Measurements from ENCODE around the gene TYSND1.
"Not testable (repeated sequence)": the region's sequence is repeated elsewhere in the genome, so short reads cannot be mapped to it uniquely, and the experiment has no call there.

TYSND1 gene

DNA sequence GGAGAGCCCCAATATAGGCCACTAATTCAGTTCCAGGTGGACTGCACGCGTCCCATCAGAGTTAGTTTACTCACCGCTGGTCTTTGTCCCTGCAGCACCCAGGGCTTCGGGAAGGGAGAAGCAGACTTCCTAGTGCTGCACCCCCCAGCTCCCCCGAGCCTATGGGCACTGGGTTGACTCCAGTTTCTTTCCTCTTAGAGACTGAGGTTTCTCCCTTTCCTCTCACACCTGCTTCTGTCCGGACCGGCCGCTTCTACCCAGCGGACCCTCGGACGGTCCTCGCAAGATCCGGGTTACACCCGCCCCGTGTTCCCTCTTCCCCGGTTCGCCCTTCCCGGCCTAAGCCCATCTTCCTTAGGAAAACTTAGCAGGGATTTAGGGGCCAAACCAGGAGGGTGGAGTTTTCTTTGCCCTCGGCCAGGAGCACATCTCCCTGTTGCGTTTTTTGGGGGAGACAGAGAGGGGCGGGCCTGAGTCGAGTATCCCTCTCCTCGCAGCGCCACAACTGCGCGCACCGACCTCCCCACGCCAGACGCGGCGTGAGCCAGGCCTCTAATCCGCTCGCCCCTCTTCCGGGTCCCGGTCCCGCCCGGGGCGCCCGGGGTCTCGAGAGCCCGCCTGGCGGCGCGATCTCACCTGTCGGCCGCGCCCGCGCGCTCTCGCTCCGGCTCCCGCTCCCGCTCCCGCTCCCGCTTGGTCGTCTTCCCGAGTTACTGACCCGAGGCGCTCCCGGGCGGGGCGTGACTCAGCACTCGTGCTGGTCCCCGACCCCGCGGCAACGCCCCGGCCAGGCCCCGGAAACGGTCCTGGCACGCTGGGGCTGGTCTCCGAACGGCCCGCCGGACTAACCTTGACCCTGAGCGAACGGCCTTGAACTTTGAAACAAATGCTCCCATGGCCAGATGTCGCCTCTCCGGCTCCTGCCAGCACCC, 14.1 kb downstream of the TYSND1 start, which contains the start of gene AIFM2:
Gene AIFM2 (minus strand): TSS at position 728 of the 932 bp plus-strand sequence. CDS start 8,741 bp downstream, outside the sequence.
- peak; percentile 4 for DNase-seq

DNA sequence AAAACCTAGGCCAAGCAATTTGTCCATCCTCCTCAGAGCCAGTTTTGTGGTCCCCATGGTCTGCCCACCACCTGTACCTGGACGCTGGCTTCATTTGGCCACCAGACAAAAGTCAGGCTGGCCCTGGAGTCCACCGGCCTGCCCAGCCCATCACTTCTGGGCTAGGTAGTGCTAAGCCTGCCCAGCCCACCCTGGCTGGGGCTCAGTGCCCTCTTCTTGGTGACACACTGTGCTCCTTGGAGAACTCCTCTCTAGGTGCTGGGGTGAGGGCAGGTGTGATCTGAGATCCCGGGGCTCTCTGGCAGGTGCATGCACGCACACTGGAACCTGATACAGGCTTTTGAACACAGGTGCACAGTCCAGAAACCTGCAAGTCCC, 15.0 kb downstream of the TYSND1 start:
- DNase-seq, result no peak

DNA sequence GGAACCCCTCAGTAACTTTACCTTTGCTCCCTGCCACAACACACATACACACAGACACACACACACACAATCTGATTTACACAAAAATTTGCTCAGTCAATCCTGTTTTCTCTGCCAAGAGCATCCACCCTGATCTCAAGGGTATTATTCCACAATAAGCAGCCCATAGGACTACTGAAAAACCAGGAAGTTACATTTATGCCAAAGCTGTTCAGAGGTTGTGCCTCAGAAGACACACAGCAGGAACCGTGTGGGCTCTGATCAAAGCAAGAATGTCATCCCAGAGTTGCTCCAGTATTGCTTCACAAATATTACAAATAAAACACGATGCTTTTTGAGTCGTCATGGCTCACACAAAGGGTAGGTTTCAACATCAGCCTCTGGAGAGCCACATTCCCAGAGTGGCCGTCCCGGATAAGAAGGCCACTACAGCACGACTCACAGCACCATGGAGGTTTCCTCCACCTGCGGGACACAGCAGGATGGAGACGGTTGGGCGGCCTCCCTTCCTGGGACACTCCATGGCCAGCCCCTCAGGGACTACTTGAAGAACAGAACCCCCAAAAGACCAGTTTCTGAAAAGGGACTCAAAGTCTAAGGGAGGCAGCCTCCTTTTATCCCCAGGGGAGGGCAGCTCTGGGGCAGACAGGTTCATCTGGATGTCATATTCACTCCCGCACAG, 15.5 kb downstream of the TYSND1 start:
- no peak for DNase-seq

DNA sequence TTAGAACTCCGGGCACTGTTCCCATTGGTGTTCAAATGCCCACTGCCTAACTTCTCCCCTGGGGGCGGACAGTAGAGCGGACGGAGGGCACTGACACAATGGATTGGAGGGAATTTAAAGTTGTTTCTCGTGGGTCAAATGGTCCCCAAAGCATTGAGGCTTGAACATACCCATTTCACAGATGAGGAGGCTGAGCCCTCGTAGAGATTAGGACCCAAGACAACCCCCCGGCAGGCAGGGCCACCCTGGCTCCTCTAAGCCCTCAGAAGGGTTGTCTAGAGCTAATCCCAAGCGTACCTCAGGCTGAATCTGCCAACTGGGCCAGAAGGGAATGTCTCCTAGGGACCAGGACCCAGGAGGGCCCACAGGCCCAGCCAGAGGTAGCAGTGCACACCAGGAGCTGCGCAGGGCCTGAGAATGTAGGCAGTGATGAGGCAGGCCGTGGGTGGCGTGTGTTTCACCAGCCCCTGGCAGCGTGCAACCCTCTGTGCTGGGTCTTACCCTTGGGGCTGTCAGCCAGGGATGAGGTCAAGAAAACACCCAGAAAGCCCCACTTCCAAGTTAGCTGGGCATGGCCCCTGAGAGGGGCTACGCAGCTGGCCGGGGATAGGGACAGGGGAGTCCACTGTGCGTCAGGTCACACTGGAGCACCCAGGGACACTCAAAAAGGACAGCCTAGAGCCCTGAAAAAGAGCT, 19.7 kb downstream of the TYSND1 start:
- no peak for DNase-seq

DNA sequence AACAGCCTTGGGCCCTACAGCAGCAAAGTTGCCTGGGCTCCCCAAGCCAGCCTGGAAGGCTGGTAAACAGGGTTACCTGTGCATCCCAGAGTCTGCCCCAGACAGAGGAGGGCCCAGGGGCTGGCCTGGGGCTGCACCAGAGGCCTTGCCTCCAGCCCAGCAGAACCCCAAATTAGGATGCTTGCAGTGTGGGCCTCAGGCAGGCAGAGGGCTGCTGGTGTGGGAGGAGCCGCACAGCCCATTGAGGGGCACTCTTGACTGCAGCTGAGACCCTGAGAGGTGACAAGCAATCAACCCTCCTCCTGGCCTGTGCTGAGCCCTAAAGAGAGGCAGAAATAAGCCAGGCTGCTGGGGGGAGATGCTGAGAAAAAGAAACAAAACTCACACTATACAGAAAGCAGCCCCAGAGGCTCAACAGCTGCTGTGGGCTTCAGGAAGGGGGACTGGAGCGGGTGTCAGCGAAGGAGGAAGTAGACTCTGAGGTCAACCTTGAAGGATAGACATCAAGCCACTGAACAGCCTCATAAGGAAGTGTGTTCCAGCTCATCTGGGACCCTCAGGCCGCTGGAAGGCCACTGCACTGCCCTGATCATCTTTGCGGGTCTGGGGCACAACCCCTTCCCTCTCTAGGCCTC, 20.5 kb downstream of the TYSND1 start:
- no peak for DNase-seq

DNA sequence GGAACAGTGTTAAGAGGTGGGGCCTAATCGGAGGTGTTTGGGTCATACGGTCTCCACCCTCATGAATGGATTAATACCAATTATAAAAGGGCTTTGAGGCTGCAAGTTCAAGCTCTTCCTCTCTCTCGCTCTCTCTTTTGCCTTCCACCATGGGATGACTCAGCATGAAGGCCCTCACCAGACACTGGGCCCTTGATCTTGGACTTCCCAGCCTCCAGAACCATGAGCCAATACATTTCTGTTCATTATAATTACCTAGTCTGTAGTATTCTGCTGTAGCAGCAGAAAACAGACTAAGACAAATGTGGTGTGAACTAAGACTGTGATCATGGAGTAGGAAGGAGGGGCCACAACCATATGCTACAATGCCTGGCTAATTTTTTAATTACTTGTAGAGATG, 21.6 kb downstream of the TYSND1 start:
- DNase-seq, result no peak

DNA sequence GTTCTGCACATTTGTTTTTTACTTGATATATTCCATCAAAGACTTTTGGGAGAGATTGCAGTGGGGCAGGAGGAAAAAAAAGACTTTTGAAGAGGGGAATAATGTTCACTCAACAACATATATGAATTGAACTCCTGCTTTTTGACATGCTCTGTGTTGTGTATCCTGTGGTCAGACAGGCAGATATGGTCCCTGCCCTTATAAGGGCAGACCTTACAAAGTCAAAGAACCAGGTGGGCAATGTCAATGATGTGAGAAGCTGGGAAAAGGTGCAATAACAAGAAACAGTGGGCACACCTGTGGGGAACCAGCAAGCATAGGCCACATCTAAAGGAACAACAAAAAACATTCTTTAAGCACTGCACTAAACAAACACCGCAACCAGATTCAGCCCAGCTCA, 22.1 kb downstream of the TYSND1 start:
- no peak for DNase-seq

DNA sequence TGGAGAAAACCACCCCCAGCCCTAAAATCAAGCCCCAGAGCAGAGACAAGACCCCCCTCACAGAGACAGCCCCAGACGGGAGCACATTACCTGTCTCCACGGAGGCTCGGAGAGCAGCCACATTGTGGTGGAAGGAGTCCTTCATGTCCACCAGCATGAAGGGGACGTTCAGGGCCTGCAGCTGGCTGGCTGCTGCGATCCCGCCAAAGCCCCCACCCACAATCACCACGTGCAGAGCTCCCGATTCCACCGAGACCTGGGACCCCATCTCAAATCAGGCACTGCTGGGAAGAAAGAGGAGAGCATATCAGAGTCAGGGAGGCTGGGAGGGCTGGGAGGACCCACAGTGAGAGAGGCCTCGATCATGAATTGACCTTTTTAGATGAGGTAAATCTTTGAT, 22.7 kb downstream of the TYSND1 start:
- no peak for DNase-seq

DNA sequence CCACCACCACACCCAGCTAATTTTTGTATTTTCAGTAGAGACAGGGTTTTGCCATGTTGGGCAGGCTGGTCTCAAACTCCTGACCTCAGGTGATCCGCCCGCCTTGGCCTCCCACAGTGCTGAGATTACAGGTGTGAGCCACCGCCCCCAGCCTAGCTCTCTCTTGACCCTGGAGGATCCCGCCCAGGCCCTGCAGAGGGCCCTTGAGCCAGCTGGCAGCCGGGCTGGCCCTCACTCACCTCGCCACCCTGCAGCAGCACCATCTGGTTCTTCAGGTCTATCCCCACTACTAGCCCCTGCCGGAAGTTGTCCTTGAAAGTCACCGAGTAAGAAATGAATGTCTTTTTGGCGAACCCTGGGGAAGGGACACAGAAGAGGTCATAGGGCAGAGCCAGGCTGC, 23.3 kb downstream of the TYSND1 start:
- not testable (repeated sequence) for DNase-seq

DNA sequence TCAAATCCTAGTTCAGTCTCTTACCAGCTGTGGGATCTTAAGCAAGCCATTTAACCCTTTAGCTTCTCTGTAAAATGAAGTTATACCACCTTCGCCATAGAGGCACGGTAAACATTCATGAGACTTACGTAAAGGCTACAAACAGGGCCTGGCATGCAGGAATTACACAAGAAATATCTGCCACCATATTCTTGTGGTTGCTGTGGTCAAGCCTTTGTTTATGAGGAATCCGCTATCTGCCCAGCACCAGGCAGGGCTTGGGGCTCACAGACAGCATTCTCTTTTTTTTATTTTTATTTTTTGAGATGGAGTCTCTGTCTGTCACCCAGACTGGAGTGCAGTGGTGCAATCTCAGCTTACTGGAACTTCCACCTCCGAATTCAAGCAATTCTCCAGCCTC, 23.8 kb downstream of the TYSND1 start:
- DNase-seq, result no peak

DNA sequence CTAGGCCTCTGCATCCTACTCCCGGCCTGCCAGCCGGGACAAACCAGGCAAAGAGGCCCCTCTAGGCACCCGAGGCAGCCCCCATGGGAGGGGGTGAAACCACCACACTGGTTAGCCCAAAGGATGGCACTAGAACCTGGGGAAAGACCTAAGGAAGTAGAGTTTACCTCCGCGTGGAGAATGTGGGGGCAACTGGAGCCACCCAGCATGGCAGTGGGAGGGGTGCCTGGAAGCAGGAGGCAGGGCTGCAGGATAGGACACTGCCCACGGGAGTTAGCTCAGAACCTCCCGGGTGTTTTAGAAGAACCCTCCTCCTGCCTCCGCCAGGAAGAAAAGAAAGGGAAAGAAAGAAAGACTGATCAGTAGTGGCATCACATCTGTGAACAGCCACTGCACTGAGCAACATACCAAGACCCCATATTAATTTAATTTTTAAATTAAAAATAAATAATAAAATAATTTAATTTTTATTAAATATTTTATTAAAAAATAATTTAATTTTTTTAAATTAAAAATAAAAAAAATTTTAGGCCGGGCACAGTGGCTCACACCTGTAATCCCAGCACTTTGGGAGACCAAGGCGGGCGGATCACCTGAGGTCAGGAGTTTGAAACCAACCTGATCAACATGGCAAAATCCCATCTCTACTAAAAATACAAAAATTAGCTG, 25.1 kb downstream of the TYSND1 start:
- DNase-seq, result no peak

DNA sequence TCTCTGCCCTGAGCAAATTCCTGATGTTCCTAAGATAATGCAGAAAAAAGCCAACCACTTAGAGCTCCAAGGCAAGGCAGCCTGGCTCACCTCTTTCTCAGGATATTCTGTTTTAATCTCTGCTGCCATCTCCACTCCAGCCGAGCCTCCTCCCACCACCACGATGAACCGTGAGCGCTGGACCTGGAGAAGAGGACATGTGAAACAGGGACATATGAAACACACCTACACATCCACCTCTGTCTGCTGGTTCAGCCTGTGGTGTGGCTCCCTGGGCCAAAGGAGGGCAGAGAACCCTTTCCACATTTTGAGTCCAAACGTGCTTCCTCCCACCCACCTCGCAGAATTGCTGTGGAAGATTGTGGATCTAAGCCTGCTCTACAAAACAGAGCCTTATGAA, 26.1 kb downstream of the TYSND1 start:
- no peak for DNase-seq

DNA sequence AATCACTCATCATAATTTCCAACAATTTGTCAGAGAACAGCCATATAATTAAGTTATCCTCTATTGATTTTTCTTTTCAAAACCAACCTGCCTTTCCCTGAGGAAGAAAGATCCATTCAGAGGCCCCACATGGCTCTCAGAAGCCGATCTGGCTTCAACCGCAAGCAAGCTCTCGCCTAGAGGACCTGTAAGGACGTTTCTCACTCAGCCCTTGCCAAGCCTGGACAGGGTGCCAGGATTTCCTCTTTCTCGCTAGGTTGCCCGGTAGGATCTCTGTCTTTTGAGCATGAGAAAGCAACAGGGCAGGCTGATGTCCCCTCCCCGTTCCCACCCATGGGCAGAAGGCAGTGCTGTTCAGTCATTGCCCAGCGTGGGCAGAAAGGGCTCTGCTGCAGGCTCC, 26.9 kb downstream of the TYSND1 start:
- no peak for DNase-seq

DNA sequence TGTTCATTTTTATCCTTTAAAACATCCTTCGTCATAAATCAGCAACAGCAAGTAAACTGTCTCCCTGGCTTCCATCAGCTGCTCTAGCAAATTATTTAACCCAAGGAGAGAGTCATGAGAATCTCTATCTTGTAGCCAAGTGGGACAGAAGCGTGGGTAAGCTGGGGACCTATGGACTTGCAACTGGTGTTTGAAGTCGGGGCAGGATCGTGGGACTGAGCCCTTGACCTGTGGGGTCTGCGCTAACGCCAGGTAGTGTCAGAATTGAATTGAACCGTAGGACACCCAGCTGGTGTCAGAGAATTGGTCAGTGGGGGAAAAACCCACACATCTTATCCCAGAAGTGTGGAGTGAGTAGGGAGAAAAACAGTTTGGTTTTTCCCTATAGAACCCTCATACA, 27.3 kb downstream of the TYSND1 start:
- no peak for DNase-seq

DNA sequence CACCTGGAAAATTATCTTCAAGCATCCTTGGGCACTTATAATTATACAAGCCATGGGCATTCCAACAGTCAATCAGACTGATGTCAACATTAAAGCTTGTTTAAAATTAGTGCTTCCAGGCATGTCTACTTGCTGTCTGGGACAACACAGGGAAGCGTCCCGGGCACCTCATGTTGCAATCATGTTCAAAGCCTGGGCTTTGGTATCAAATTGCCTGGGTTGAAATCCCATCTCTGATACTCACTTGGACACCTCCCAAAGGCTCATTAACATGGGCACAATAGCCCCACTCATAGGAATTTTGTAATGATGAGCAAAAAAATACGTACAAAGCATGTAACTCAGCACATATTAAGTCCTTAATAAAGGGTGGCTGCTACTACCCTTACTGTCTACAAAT, 28.3 kb downstream of the TYSND1 start:
- DNase-seq, result no peak

DNA sequence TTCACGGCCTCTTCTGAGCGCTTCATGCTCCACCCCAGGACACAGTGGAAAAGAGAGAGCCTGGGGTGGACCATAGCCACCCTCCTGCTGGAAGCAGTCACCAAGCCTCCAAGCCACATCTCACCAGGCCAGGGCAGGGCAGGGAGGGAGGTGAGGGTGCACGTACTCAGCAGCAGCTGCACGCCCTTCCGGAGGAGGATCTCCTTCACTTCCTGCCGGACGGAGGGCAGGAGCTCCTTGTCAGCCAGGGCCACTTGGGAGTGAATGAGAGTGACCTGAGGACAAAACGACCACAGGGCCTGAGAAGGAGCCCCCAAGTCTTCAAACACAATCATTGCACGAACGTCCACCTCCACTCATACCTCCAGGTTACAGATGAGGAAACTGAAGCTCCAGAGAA, 28.9 kb downstream of the TYSND1 start:
- DNase-seq, result no peak

DNA sequence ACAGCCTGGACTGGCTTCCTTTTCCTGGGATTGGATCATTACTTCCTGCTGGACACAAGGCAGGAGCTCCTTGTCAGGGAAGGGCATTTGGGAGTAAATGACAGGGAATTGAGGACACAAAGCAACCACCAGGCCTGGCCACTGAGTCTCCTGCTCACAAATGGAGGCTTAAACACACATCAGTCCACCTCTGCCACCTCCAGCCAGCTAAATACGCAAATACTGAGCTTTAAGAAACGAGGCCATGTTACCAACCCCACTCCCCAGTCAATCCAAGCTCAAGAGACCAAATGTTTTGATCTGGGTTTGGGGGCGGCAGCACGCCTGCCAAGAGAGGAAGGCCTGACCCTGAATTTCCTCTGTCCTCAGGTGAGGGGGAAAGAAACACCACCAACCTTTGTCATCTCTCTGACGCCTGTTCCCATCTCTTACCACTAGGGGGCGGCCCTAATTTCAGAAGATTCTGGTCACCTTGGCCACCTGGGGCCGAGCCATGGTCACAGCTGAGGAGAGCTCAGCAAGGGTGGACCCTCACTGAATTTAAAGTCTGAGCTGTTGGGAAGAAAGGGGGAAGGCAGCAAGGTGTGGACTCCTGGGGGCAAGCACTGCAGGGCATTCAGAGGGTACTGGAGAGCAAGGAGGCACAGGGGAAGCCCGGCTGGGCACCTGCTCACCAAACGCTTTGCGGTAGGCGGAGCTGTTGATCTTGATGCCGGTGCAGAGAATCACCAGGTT, 30.4 kb downstream of the TYSND1 start:
- peak; percentile 34 for DNase-seq

DNA sequence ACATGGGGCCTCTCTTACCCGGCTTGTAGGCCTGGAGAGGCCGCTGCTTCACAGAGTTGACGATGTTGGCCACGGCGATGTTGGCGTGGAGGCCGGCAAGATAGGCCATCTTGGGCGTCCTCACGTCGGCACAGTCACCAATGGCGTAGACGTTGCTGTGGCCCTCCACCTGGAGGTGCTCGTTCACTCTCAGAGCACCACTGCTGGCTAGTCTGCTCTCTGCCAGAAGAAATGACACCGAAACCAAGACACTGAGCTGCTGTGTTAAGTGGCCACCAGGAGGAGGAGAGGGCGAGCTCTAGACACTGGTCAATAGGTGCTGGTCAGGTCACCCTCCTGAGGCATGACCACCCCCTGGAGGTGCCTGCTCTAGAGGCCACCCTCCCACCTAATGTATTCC, 31.6 kb downstream of the TYSND1 start:
- no peak for DNase-seq

DNA sequence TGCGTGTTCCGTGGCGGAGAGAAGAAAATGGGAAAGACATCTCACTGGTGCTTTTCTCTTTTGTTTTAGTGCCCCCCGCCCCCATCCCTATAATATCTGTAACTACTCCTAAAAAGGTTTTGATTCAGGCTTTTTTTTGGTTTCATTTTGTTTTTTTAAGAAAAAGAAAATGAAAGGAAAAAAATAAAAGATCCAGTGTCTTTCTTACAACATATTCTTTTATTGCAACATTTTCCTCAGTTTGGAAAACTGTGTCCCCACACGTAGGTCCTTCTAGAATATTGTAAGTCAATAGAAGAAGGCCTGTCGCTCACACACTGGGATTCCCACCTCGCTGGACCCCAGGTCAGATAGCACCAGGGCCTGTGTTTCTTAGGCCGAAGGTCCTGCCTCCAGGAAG, 34.4 kb downstream of the TYSND1 start:
- DNase-seq, result no peak

DNA sequence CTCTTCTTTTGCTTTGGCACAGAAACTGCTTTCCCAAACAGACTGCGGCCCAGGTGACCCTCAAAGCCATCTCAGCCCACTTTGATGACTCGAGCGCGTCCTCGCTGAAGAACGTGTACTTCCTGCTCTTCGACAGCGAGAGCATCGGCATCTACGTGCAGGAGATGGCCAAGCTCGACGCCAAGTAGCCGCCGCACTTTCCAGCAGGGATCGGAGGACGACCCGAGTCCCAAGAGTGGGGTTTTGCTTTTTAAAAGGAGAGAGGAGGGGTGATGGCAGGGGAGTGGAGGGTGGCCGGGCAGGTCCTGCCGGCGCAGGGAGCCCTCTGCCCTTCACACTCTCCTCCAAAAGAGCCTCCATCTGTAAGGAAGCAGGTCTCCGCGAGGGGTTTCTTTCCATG, 35.0 kb downstream of the TYSND1 start:
- DNase-seq, result no peak

DNA sequence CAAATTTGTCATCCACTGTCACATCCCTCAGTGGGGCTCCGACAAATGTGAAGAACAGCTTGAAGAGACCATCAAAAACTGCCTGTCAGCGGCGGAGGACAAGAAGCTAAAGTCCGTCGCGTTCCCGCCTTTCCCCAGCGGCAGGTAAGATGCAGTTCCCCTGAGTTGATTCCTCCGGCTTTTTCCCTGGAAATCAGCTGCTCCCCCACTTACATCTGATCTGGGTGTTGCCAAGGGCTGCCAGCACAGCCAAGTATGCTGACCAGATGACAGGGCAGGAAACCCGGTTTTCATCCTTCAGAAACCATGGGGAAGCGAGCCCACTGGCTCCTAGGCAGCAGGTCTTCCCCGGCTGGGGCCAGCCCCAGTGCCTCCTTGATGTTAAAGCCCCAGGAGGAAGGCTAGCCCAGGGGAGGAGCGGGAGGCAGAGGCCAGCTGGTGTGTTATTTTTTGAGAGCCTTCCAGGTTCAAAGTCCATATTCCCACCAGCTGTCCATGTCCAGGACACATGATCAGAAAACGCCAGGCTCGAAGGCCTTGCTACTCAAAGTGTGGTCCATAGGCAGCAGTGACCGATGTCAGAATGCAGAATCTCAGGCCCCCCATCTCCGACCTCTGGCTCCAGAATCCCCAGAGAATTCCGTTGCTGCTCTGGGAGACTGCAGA, 37.3 kb downstream of the TYSND1 start:
- no peak for DNase-seq

Data from CD4-positive, alpha-beta T cell treated with Interferon gamma for 1 hour (primary cell).